ENCODE measurements around the gene NEMP2.

Gene NEMP2

DNA sequence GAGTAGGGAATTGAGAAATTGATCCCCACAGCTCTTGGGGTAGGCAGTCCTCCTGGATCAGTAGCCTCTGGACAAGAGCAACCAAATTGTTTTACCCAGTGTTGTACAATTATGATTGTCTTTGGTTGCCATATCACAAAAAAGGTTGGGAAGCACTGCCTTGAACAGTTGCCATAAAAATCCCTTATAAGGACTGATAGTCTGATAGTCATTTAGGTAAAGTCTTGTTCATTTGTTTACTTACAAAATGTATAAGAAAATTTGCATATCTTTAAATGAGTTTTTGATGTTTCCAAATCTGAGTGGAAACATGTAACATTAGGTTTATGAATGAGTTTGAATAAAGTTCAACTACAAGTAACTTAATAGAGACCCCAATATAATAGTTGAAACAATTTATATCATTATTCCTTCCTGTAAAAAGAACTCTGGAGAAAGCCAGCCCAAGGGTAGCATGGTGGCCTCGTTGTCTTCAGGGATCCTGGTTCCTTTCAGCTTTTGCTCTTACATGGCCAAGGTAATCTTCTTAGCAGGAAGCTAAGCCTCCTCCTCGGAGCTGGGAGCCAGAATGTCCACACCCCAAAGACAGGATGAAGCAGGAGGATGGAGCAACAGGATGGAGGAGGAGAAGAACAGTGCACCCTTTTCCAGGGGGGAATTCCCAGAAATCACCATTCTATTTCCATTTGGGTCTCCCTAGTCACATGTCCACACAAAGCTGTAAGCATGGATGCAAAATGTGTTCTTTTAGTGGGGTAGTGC lies 35.7 kb upstream of the NEMP2 start:
- H3K4me1 ChIP-seq (ENCODE audit: insufficient read depth, low read length), result peaks cover 6% of the 10 kb centered on the region
- no peak overlapping the region for H3K9ac ChIP-seq (ENCODE audit: low read depth, low read length)
- no peaks in the 10 kb centered on the region for H3K36me3 ChIP-seq (ENCODE audit: insufficient read depth, low read length)
- no peaks in the 10 kb centered on the region; the same call in 1 of the 2 replicates for H3K9me3 ChIP-seq (ENCODE audit: control insufficient read depth, insufficient read depth, low read length)

DNA sequence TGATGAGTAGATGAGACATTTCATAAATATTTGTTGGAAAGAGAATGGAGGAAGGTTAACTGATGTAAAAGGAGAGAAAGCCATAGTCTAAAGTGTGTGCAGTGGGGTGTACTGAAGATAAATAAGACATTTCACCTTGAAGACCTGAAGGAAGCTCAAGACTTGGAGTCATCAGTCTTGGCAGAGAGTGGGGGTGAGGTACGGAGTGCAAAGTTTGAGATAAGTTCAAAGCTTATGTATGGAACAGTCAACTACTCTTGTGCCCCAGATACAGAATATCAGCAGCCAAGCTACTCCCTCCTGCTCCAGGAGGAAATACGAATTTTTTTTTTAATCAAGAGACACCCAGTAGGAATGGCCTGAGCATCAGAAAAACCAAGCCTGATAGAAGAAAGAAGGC lies 30.3 kb upstream of the NEMP2 start:
- Histone ChIP-seq H3K9me3 (ENCODE audit: control insufficient read depth, insufficient read depth, low read length) (no peaks in the 10 kb centered on the region; the same call in 1 of the 2 replicates), H3K36me3 (ENCODE audit: insufficient read depth, low read length) (no peaks in the 10 kb centered on the region), H3K9ac (ENCODE audit: low read depth, low read length) (no peak overlapping the region), H3K4me1 (ENCODE audit: insufficient read depth, low read length) (peaks cover 6% of the 10 kb centered on the region; the same call in 1 of the 2 replicates)

DNA sequence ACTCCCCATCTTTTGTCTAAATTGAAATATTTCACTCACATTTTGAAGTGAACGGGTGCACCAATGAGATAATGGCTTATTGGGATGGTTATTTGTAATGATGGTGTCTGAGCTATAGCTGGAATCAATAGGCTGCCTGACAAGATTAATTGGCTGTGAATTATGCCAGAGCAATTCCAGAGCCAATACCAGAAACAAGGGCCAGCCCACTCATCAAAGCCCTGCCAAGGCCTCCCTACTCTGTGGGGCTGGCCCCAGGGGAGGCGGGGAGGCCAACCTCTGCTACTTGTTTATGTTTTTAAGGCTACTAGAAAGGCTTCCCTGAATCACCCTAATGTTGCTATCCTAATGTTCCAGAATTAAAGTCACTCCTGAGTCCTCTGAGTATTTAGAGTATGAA lies 29.1 kb upstream of the NEMP2 start:
- Histone ChIP-seq H3K9me3 (ENCODE audit: control insufficient read depth, insufficient read depth, low read length) (no peaks in the 10 kb centered on the region; the same call in 1 of the 2 replicates), H3K9ac (ENCODE audit: low read depth, low read length) (no peak overlapping the region), H3K36me3 (ENCODE audit: insufficient read depth, low read length) (no peaks in the 10 kb centered on the region), H3K4me1 (ENCODE audit: insufficient read depth, low read length) (peaks cover 6% of the 10 kb centered on the region; the same call in 1 of the 2 replicates)

- Histone ChIP-seq H3K9me3 (ENCODE audit: control insufficient read depth, insufficient read depth, low read length) (no peaks in the 10 kb centered on the region; the same call in 1 of the 2 replicates), H3K9ac (ENCODE audit: low read depth, low read length) (no peak overlapping the region), H3K4me1 (ENCODE audit: insufficient read depth, low read length) (peaks cover 6% of the 10 kb centered on the region; the same call in 1 of the 2 replicates), H3K36me3 (ENCODE audit: insufficient read depth, low read length) (no peaks in the 10 kb centered on the region)
Observed at GRCh38 chr2:190563109-190563508, 28.6 kb upstream of the NEMP2 start.

GRCh38 chr2:190562121-190562520 lies 27.6 kb upstream of the NEMP2 start:
- peaks cover 6% of the 10 kb centered on the region; the same call in 1 of the 2 replicates for H3K4me1 ChIP-seq (ENCODE audit: insufficient read depth, low read length)
- no peaks in the 10 kb centered on the region for H3K36me3 ChIP-seq (ENCODE audit: insufficient read depth, low read length)
- no peak overlapping the region for H3K9ac ChIP-seq (ENCODE audit: low read depth, low read length)
- no peaks in the 10 kb centered on the region for H3K9me3 ChIP-seq (ENCODE audit: control insufficient read depth, insufficient read depth, low read length)

- Histone ChIP-seq H3K9me3 (ENCODE audit: control insufficient read depth, insufficient read depth, low read length) (no peaks in the 10 kb centered on the region), H3K9ac (ENCODE audit: low read depth, low read length) (no peak overlapping the region), H3K36me3 (ENCODE audit: insufficient read depth, low read length) (no peaks in the 10 kb centered on the region), H3K4me1 (ENCODE audit: insufficient read depth, low read length) (peaks cover 6% of the 10 kb centered on the region; the same call in 1 of the 2 replicates)
Observed at GRCh38 chr2:190561094-190561493, 26.6 kb upstream of the NEMP2 start.

DNA sequence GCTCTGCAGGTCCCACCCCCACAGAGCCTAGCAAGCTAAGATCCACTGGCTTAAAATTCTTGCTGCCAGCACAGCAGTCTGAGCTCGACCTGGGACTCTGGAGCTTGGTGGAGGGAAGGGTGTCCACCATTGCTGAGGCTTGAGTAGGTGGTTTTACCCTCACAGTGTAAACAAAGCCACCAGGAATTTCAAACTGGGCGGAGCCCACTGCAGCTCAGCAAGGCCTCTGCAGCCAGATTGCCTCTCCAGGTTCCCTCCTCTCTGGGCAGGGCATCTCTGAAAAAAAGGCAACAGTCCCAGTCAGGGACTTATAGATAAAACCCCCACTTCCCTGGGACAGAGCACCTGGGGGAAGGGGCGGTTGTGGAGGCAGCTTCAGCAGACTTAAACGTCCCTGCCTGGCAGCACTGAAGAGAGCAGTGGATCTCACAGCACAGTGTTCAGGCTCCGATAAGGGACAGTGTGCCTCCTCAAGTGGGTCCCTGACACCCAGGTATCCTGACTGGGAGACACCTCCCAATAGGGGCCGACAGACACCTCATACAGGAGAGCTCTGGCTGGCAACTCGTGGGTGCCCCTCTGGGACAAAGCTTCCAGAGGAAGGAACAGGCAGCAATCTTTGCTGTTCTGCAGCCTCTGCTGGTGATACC lies 20.0 kb upstream of the NEMP2 start:
- no peaks in the 10 kb centered on the region for H3K36me3 ChIP-seq (ENCODE audit: insufficient read depth, low read length)
- no peaks in the 10 kb centered on the region for H3K9me3 ChIP-seq (ENCODE audit: control insufficient read depth, insufficient read depth, low read length)
- no peak overlapping the region; the same call in 1 of the 2 replicates for H3K9ac ChIP-seq (ENCODE audit: low read depth, low read length)
- peaks cover 8% of the 10 kb centered on the region; the same call in 1 of the 2 replicates for H3K4me1 ChIP-seq (ENCODE audit: insufficient read depth, low read length)

DNA sequence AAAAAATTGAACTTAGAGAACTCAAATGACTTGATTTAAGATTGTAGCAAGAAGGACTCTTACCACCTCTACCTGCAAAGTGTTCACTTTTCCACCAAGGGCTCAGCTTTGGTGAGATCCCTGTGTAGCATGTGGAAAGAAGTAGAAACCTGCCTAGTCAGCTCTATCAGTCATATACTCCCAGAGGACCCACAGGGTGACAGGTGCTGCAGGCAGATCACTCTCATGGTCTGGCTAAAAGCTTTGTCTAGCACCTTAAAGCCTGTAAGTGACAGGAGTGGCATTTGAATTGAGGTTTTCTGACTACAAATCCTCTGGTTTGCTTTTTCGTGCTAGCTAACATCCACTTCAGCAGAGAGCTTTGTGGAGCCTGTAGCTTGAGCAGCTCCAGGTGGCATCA lies 18.7 kb upstream of the NEMP2 start:
- no peaks in the 10 kb centered on the region for H3K36me3 ChIP-seq (ENCODE audit: insufficient read depth, low read length)
- no peaks in the 10 kb centered on the region for H3K9me3 ChIP-seq (ENCODE audit: control insufficient read depth, insufficient read depth, low read length)
- no peak overlapping the region for H3K9ac ChIP-seq (ENCODE audit: low read depth, low read length)
- H3K4me1 ChIP-seq (ENCODE audit: insufficient read depth, low read length), result peaks cover 8% of the 10 kb centered on the region; the same call in 1 of the 2 replicates

- no peaks in the 10 kb centered on the region for H3K9me3 ChIP-seq (ENCODE audit: control insufficient read depth, insufficient read depth, low read length)
- H3K4me1 ChIP-seq (ENCODE audit: insufficient read depth, low read length), result peaks cover 8% of the 10 kb centered on the region; the same call in 1 of the 2 replicates
- H3K36me3 ChIP-seq (ENCODE audit: insufficient read depth, low read length), result no peaks in the 10 kb centered on the region
- H3K9ac ChIP-seq (ENCODE audit: low read depth, low read length), result no peak overlapping the region
Observed at GRCh38 chr2:190551928-190552327, 17.4 kb upstream of the NEMP2 start.

GRCh38 chr2:190550137-190550536 lies 15.6 kb upstream of the NEMP2 start:
- Histone ChIP-seq H3K36me3 (ENCODE audit: insufficient read depth, low read length) (no peaks in the 10 kb centered on the region), H3K9me3 (ENCODE audit: control insufficient read depth, insufficient read depth, low read length) (no peaks in the 10 kb centered on the region), H3K9ac (ENCODE audit: low read depth, low read length) (no peak overlapping the region), H3K4me1 (ENCODE audit: insufficient read depth, low read length) (peaks cover 8% of the 10 kb centered on the region; the same call in 1 of the 2 replicates)

DNA sequence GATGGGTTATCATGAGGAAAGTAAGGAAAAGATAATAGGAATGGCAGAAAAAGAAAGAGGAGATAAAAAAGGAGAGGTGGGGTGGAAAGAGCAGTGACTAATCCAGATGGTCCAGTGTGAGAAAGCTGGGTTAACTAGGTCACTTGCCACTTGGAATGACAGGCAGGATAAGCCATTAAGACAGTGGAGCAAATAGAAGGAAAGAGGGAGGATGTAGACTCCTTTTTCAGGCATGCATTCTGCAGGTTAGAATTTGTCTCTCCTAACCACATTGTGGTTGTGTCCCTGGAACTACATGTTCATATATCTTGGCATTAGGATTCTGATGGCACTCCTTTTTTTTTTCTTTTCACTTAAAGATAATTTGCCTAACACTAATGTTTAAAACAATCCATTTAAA lies 13.4 kb upstream of the NEMP2 start:
- H3K9ac ChIP-seq (ENCODE audit: low read depth, low read length), result no peak overlapping the region
- H3K4me1 ChIP-seq (ENCODE audit: insufficient read depth, low read length), result no peaks in the 10 kb centered on the region
- H3K36me3 ChIP-seq (ENCODE audit: insufficient read depth, low read length), result no peaks in the 10 kb centered on the region
- H3K9me3 ChIP-seq (ENCODE audit: control insufficient read depth, insufficient read depth, low read length), result no peaks in the 10 kb centered on the region

GRCh38 chr2:190546734-190547133 lies 12.2 kb upstream of the NEMP2 start:
- H3K9ac ChIP-seq (ENCODE audit: low read depth, low read length), result no peak overlapping the region
- H3K4me1 ChIP-seq (ENCODE audit: insufficient read depth, low read length), result no peaks in the 10 kb centered on the region
- no peaks in the 10 kb centered on the region for H3K9me3 ChIP-seq (ENCODE audit: control insufficient read depth, insufficient read depth, low read length)
- no peaks in the 10 kb centered on the region for H3K36me3 ChIP-seq (ENCODE audit: insufficient read depth, low read length)

DNA sequence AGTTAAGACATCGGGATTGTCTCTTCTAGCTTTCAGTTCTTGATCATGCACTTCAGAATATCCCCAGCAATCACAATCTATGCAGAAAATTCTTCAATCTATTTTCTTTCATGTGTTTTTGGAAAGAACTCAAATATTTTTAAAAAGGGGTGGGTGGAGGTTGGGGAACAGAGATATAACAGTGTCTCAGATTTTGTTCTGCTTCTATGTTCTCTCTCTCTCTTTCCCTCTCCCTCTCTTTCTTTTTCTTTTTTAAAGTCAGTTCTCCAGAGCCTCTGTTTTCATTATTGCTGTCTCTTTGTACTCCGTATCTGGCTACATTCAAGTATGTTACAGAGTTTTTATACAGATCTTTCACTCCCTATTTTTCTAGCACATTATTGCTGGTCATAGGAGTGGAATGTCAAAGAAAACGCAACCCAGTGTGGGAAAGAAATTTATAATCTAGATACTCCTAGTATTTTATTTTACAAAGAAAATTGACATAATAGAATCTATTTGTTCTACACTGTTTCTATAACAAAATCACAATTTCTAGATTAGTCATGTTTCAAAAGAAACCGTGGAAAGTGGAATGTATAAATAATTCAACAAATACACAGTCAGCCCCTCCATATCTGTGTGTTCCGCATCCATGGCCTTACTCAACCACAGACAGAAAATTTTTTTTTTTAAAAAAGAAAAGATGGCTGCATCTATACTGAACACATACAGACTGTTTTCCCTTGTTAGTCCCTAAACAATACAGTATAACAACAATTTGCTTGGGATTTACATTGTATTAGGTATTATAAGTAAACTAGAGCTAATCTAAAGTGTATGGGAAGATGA lies 11.2 kb upstream of the NEMP2 start:
- Histone ChIP-seq H3K4me1 (ENCODE audit: insufficient read depth, low read length) (no peaks in the 10 kb centered on the region), H3K9ac (ENCODE audit: low read depth, low read length) (no peak overlapping the region), H3K36me3 (ENCODE audit: insufficient read depth, low read length) (no peaks in the 10 kb centered on the region), H3K9me3 (ENCODE audit: control insufficient read depth, insufficient read depth, low read length) (no peaks in the 10 kb centered on the region)

- Histone ChIP-seq H3K9me3 (ENCODE audit: control insufficient read depth, insufficient read depth, low read length) (peaks cover 5% of the 10 kb centered on the region), H3K36me3 (ENCODE audit: insufficient read depth, low read length) (no peaks in the 10 kb centered on the region), H3K9ac (ENCODE audit: low read depth, low read length) (no peak overlapping the region), H3K4me1 (ENCODE audit: insufficient read depth, low read length) (no peaks in the 10 kb centered on the region)
Observed at GRCh38 chr2:190545093-190545492, 10.6 kb upstream of the NEMP2 start.
